SK-N-SH treated with all-trans-retinoic acid at 6 μM for 48 hours (cell line): ENCODE measurements around the gene PHB1.

Source experiments
- ATAC-seq: fragments of 200-7000 bp; cut with Tn5 transposase; 3 replicates; pipeline ENCODE4 v1.9.1; 2020; ENCODE audit warnings: mild to moderate bottlenecking, moderate library complexity
- ARNTL ChIP-seq: fragments of 450-650 bp; formaldehyde crosslinking; IDR thresholded peaks from 2 replicates; pipeline ENCODE4 v1.5.0; 2020; ENCODE audit warnings: low read depth, mild to moderate bottlenecking, moderate library complexity, borderline replicate concordance
- CREB5 ChIP-seq: fragments of 250-450 bp; sonication (Bioruptor Pico); IDR thresholded peaks from 2 replicates; pipeline ENCODE4 v1.5.1; 2020; ENCODE audit warnings: low read depth, mild to moderate bottlenecking, moderate library complexity
- ISL1 ChIP-seq: fragments of 250-450 bp; sonication (Bioruptor Pico); IDR thresholded peaks from 2 replicates; pipeline ENCODE4 v2.1.2; 2022; ENCODE audit warnings: mild to moderate bottlenecking, moderate library complexity
- OSR1 ChIP-seq: fragments of 250-450 bp; sonication (Bioruptor Pico); IDR thresholded peaks from 2 replicates; pipeline ENCODE4 v1.8.0; 2022; ENCODE audit warnings: moderate library complexity, mild to moderate bottlenecking, inconsistent platforms
- PATZ1 ChIP-seq: fragments of 250-450 bp; sonication (Bioruptor Pico); IDR thresholded peaks from 2 replicates; pipeline ENCODE4 v1.8.0; 2020; ENCODE audit warnings: mild to moderate bottlenecking, moderate library complexity, borderline replicate concordance
- PPARA ChIP-seq: fragments of 250-450 bp; sonication (Bioruptor Pico); IDR thresholded peaks from 2 replicates; pipeline ENCODE4 v1.5.0; 2020; ENCODE audit warnings: mild to moderate bottlenecking, borderline replicate concordance
- SNAI2 ChIP-seq: fragments of 250-450 bp; sonication (Bioruptor Pico); IDR thresholded peaks from 2 replicates; pipeline ENCODE4 v1.5.0; 2020; ENCODE audit warnings: mild to moderate bottlenecking, moderate library complexity
- TCF4 ChIP-seq: fragments of 250-450 bp; sonication (Bioruptor Pico); IDR thresholded peaks from 2 replicates; pipeline ENCODE4 v1.8.0; 2021; ENCODE audit warnings: mild to moderate bottlenecking, moderate library complexity, borderline replicate concordance
- TOX ChIP-seq: fragments of 250-450 bp; sonication (Bioruptor Pico); IDR thresholded peaks from 2 replicates; pipeline ENCODE4 v1.8.0; 2021; ENCODE audit warnings: mild to moderate bottlenecking, moderate library complexity, borderline replicate concordance
- TSHZ2 ChIP-seq: fragments of 250-450 bp; sonication (Bioruptor Pico); IDR thresholded peaks from 2 replicates; pipeline ENCODE4 v1.5.0; 2020; ENCODE audit warnings: mild to moderate bottlenecking, moderate library complexity
- ZFP3 ChIP-seq: fragments of 250-450 bp; sonication (Bioruptor Pico); IDR thresholded peaks from 2 replicates; pipeline ENCODE4 v1.5.0; 2020; ENCODE audit warnings: mild to moderate bottlenecking, moderate library complexity
- ZFP30 ChIP-seq: fragments of 450-650 bp; formaldehyde crosslinking; IDR thresholded peaks from 2 replicates; pipeline ENCODE4 v1.5.0; 2022; ENCODE audit warnings: mild to moderate bottlenecking, moderate library complexity
- ZNF70 ChIP-seq: fragments of 450-650 bp; formaldehyde crosslinking; IDR thresholded peaks from 2 replicates; pipeline ENCODE4 v1.5.0; 2020; ENCODE audit warnings: mild to moderate bottlenecking, moderate library complexity

The PHB1 gene

GRCh38 chr17:49383060-49383459, 31.6 kb downstream of the PHB1 start:
- no peak for ATAC-seq
- TF ChIP-seq SNAI2 (CRISPR knock-in tag), result no peak
- TF ChIP-seq ZNF70 (CRISPR knock-in tag), result no peak
- no peak for TF ChIP-seq CREB5 (CRISPR knock-in tag)
- no peak for TF ChIP-seq PATZ1 (CRISPR knock-in tag)

GRCh38 chr17:49382556-49382955, 32.1 kb downstream of the PHB1 start:
- TF ChIP-seq TOX (CRISPR knock-in tag), result no peak
- no peak for ATAC-seq

- TF ChIP-seq CREB5 (CRISPR knock-in tag) (no peak), ZFP3 (CRISPR knock-in tag) (no peak)
- ATAC-seq, result no peak
These were observed 32.9 kb downstream of the PHB1 start for GRCh38 chr17:49381793-49382192.

- no peak for TF ChIP-seq TSHZ2 (CRISPR knock-in tag)
- TF ChIP-seq TCF4 (CRISPR knock-in tag), result no peak
- no peak for TF ChIP-seq ISL1 (CRISPR knock-in tag)
- no peak for TF ChIP-seq PPARA
- no peak for TF ChIP-seq ARNTL (CRISPR knock-in tag)
- TF ChIP-seq ZFP30 (CRISPR knock-in tag), result no peak
- TF ChIP-seq OSR1, result no peak
- no peak for ATAC-seq
These were observed 33.6 kb downstream of the PHB1 start for GRCh38 chr17:49381033-49381432.

GRCh38 chr17:49379926-49380325, 34.8 kb downstream of the PHB1 start:
- ATAC-seq, result no peak
- TF ChIP-seq CREB5 (CRISPR knock-in tag) (no peak), TSHZ2 (CRISPR knock-in tag) (no peak)
- TF ChIP-seq, all 23 proteins: peak for 0
